ENCODE results near the gene PTPRN2. TPM values are rescaled to one million over a fixed set of nuclear protein-coding genes. Genes with fewer than 3 reads are reported as not detected.

Gene PTPRN2
- polyA plus RNA-seq, 6 donors from 2014 or later = 1.4 to 4.6 (median 3.8) TPM

- DNase-seq (no peak), ATAC-seq (ENCODE audit: low read depth in 2 of 2) (no peak)
- no peaks in the 10 kb centered on the region for H3K36me3 Mint-ChIP-seq
- H3K27me3 Mint-ChIP-seq = no peaks in the 10 kb centered on the region
- no peak overlapping the region for H3K4me3 Mint-ChIP-seq
- no peaks in the 10 kb centered on the region for H3K4me1 Mint-ChIP-seq
- peaks cover 0 to 6% (median 0%) of the 10 kb centered on the region in 7 donors for H3K9me3 Mint-ChIP-seq
- H3K27ac Mint-ChIP-seq = no peak overlapping the region
Observed at GRCh38 chr7:157993406-157994105, 594.1 kb downstream of the PTPRN2 start.

GRCh38 chr7:157992511-157993160, 595.0 kb downstream of the PTPRN2 start:
- Mint-ChIP-seq H3K4me3 (no peak overlapping the region), H3K27ac (no peak overlapping the region), H3K27me3 (no peaks in the 10 kb centered on the region), H3K9me3 (peaks cover 0 to 6% (median 0%) of the 10 kb centered on the region in 7 donors), H3K4me1 (no peaks in the 10 kb centered on the region), H3K36me3 (no peaks in the 10 kb centered on the region)
- no peak for ATAC-seq (ENCODE audit: low read depth in 2 of 2)
- DNase-seq = no peak

GRCh38 chr7:157991761-157992160, 595.9 kb downstream of the PTPRN2 start:
- ATAC-seq (ENCODE audit: low read depth in 2 of 2) (no peak), DNase-seq (no peak)
- Mint-ChIP-seq H3K27me3 (no peaks in the 10 kb centered on the region), H3K9me3 (peaks cover 0 to 6% (median 0%) of the 10 kb centered on the region in 7 donors), H3K4me3 (peak overlapping the region in 1 of 8 donors; percentile 20), H3K27ac (no peak overlapping the region), H3K36me3 (no peaks in the 10 kb centered on the region), H3K4me1 (no peaks in the 10 kb centered on the region)

GRCh38 chr7:157991351-157991750, 596.3 kb downstream of the PTPRN2 start:
- ATAC-seq (ENCODE audit: low read depth in 2 of 2) (no peak), DNase-seq (no peak)
- Mint-ChIP-seq H3K4me3 (no peak overlapping the region), H3K27ac (no peak overlapping the region), H3K4me1 (no peaks in the 10 kb centered on the region), H3K9me3 (peaks cover 0 to 6% (median 0%) of the 10 kb centered on the region in 7 donors), H3K36me3 (no peaks in the 10 kb centered on the region), H3K27me3 (no peaks in the 10 kb centered on the region)

GRCh38 chr7:157990881-157991250, 596.8 kb downstream of the PTPRN2 start:
- no peak for ATAC-seq (ENCODE audit: low read depth in 2 of 2)
- H3K27me3 Mint-ChIP-seq = no peaks in the 10 kb centered on the region
- H3K27ac Mint-ChIP-seq = no peak overlapping the region
- no peak overlapping the region for H3K4me3 Mint-ChIP-seq
- no peaks in the 10 kb centered on the region for H3K4me1 Mint-ChIP-seq
- peaks cover 0 to 6% (median 0%) of the 10 kb centered on the region in 7 donors for H3K9me3 Mint-ChIP-seq
- no peak for DNase-seq
- no peaks in the 10 kb centered on the region for H3K36me3 Mint-ChIP-seq

- H3K27me3 Mint-ChIP-seq = no peaks in the 10 kb centered on the region
- no peaks in the 10 kb centered on the region for H3K36me3 Mint-ChIP-seq
- DNase-seq (no peak), ATAC-seq (ENCODE audit: low read depth in 2 of 2) (no peak)
- no peak overlapping the region for H3K27ac Mint-ChIP-seq
- H3K4me1 Mint-ChIP-seq = no peaks in the 10 kb centered on the region
- no peak overlapping the region for H3K4me3 Mint-ChIP-seq
- peaks cover 0 to 4% (median 0%) of the 10 kb centered on the region in 7 donors for H3K9me3 Mint-ChIP-seq
Observed at GRCh38 chr7:157990226-157990880, 597.3 kb downstream of the PTPRN2 start.

GRCh38 chr7:157989589-157989988, 598.0 kb downstream of the PTPRN2 start:
- H3K36me3 Mint-ChIP-seq = peaks cover 0 to 6% of the 10 kb centered on the region in 2 donors
- H3K27ac Mint-ChIP-seq = no peak overlapping the region
- no peak overlapping the region for H3K4me3 Mint-ChIP-seq
- DNase-seq (no peak), ATAC-seq (ENCODE audit: low read depth in 2 of 2) (no peak)
- H3K27me3 Mint-ChIP-seq = no peaks in the 10 kb centered on the region
- peaks cover 0 to 5% (median 2%) of the 10 kb centered on the region in 7 donors for H3K9me3 Mint-ChIP-seq
- peaks cover 0 to 4% (median 0%) of the 10 kb centered on the region in 3 donors for H3K4me1 Mint-ChIP-seq

GRCh38 chr7:157987906-157988305, 599.7 kb downstream of the PTPRN2 start:
- no peak for DNase-seq
- peaks cover 0 to 7% of the 10 kb centered on the region in 2 donors for H3K36me3 Mint-ChIP-seq
- H3K4me1 Mint-ChIP-seq = peaks cover 0 to 4% (median 0%) of the 10 kb centered on the region in 3 donors
- no peak overlapping the region for H3K4me3 Mint-ChIP-seq
- H3K9me3 Mint-ChIP-seq = peaks cover 0 to 5% (median 2%) of the 10 kb centered on the region in 7 donors
- H3K27ac Mint-ChIP-seq = no peak overlapping the region
- ATAC-seq (ENCODE audit: low read depth in 2 of 2) = no peak
- no peaks in the 10 kb centered on the region for H3K27me3 Mint-ChIP-seq

GRCh38 chr7:157986051-157986450, 601.6 kb downstream of the PTPRN2 start:
- Mint-ChIP-seq H3K9me3 (peaks cover 0 to 5% (median 2%) of the 10 kb centered on the region in 7 donors), H3K36me3 (peaks cover 0 to 7% of the 10 kb centered on the region in 2 donors), H3K27me3 (no peaks in the 10 kb centered on the region), H3K4me1 (peaks cover 0 to 4% (median 0%) of the 10 kb centered on the region in 3 donors), H3K27ac (peak overlapping the region in 1 of 6 donors; percentile 59), H3K4me3 (no peak overlapping the region)
- DNase-seq (no peak), ATAC-seq (ENCODE audit: low read depth in 2 of 2) (no peak)

GRCh38 chr7:157985636-157986035, 602.0 kb downstream of the PTPRN2 start:
- Mint-ChIP-seq H3K36me3 (peaks cover 0 to 7% of the 10 kb centered on the region in 2 donors), H3K4me3 (peak overlapping the region in 1 of 8 donors; percentile 42), H3K9me3 (peaks cover 0 to 5% (median 2%) of the 10 kb centered on the region in 7 donors), H3K27me3 (no peaks in the 10 kb centered on the region), H3K27ac (peak overlapping the region in 1 of 6 donors; percentile 59), H3K4me1 (peaks cover 0 to 4% (median 0%) of the 10 kb centered on the region in 3 donors)
- ATAC-seq (ENCODE audit: low read depth in 2 of 2) (no peak), DNase-seq (no peak)

- Mint-ChIP-seq H3K36me3 (peaks cover 0 to 7% of the 10 kb centered on the region in 2 donors), H3K4me3 (no peak overlapping the region), H3K9me3 (peaks cover 0 to 5% (median 2%) of the 10 kb centered on the region in 7 donors), H3K27ac (no peak overlapping the region), H3K27me3 (no peaks in the 10 kb centered on the region), H3K4me1 (peaks cover 0 to 4% (median 0%) of the 10 kb centered on the region in 3 donors)
- no peak for ATAC-seq (ENCODE audit: low read depth in 2 of 2)
- no peak for DNase-seq
Observed at GRCh38 chr7:157984423-157985163, 603.0 kb downstream of the PTPRN2 start.

GRCh38 chr7:157983502-157984422, 603.9 kb downstream of the PTPRN2 start:
- peaks cover 0 to 7% of the 10 kb centered on the region in 2 donors for H3K36me3 Mint-ChIP-seq
- DNase-seq = no peak
- peaks cover 0 to 4% (median 0%) of the 10 kb centered on the region in 3 donors for H3K4me1 Mint-ChIP-seq
- no peak for ATAC-seq (ENCODE audit: low read depth in 2 of 2)
- H3K27me3 Mint-ChIP-seq = no peaks in the 10 kb centered on the region
- peaks cover 0 to 5% (median 2%) of the 10 kb centered on the region in 7 donors for H3K9me3 Mint-ChIP-seq
- H3K27ac Mint-ChIP-seq = no peak overlapping the region
- H3K4me3 Mint-ChIP-seq = no peak overlapping the region
